ENCODE data around the gene DIS3L2. TPM values are rescaled to one million over a fixed set of nuclear protein-coding genes. Genes with fewer than 3 reads are reported as not detected.

DIS3L2 gene
- total and polyA plus RNA-seq, 2 of the 4 experiments (the other 2 are of a cell fraction): 14.7 to 19.2 TPM

GRCh38 chr2:232028631-232029030 lies 67.1 kb downstream of the DIS3L2 start:
- peaks cover 8% of the 10 kb centered on the region for H3K36me3 ChIP-seq (ENCODE audit: control insufficient read depth, insufficient read depth, low read length)
- no TSS peak for BruUV-seq (replicated peaks)

More at GRCh38 chr2:232028631-232029030, 67.1 kb downstream of the DIS3L2 start:
- H2AFZ ChIP-seq (replicated peaks; ENCODE audit: low read length, poor library complexity): no peak overlapping the region
- H4K91ac ChIP-seq (ENCODE audit: insufficient read depth, low read depth, low read length): no peak overlapping the region
- no peaks in the 10 kb centered on the region for H4K20me1 ChIP-seq (ENCODE audit: insufficient read depth, low read length)
- H3K27me3 ChIP-seq (ENCODE audit: control insufficient read depth, insufficient read depth, low read length): no peaks in the 10 kb centered on the region
- peaks cover 0 to 2% of the 10 kb centered on the region in 2 experiments; a peak in 1 of 4 replicates for H3K79me1 ChIP-seq (ENCODE audit: low read depth in 1 of 2, low read length in 2 of 2)
- no peak overlapping the region for H2BK5ac ChIP-seq (ENCODE audit: low read depth, low read length, poor library complexity, severe bottlenecking)
- no peak overlapping the region for H2BK15ac ChIP-seq (ENCODE audit: low read depth, low read length)
- ATAC-seq (ENCODE audit: low read depth) (no peak), DNase-seq (peak; percentile 10)
- H2AK5ac ChIP-seq (ENCODE audit: low read depth, low read length): no peak overlapping the region
- no peak overlapping the region for H3K23ac ChIP-seq (ENCODE audit: low read depth, low read length)
- no peaks in the 10 kb centered on the region for H3K4me1 ChIP-seq (ENCODE audit: control insufficient read depth, insufficient read depth, low read length)
- in situ Hi-C loops (cut with MboI; ENCODE audit: low sequenced_read_pairs) (no loop called here), dilution Hi-C loops (cut with HindIII; ENCODE audit: low sequenced_read_pairs, unreplicated experiment) (no loop called here), intact Hi-C loops (cut with micrococcal nuclease) (no loop called here)
- H3K14ac ChIP-seq (replicated peaks; ENCODE audit: low read depth, low read length): no peak overlapping the region
- no peaks in the 10 kb centered on the region for H3K9me1 ChIP-seq (ENCODE audit: insufficient read depth, low read length)
- H4K8ac ChIP-seq (ENCODE audit: low read depth in 2 of 2, low read length in 2 of 2): no peak overlapping the region
- ChIA-PET POLR2A (ENCODE audit: unreplicated experiment) (no interaction called here), CTCF (interaction anchor here (1.1 kb wide), 1 partner anchor 12 kb away, joined by 3 read pairs; no protein-coding TSS in a partner anchor)
- no peak overlapping the region for H3K4ac ChIP-seq (ENCODE audit: low read depth, low read length)
- H3K4me2 ChIP-seq (ENCODE audit: low read depth, low read length): no peak overlapping the region
- H4K5ac ChIP-seq (ENCODE audit: low read depth, low read length): no peak overlapping the region
- no peak overlapping the region for H3K18ac ChIP-seq (ENCODE audit: low read depth, low read length)
- no peak overlapping the region for H3K27ac ChIP-seq (ENCODE audit: insufficient read depth, low read length)
- no peak overlapping the region for H2AK9ac ChIP-seq (replicated peaks; ENCODE audit: low read depth, low read length, poor library complexity)
- TF ChIP-seq ELK1 (IDR thresholded peaks at IDR 0.05; ENCODE audit: borderline replicate concordance, low read depth, low read length) (no peak), MAFK (IDR thresholded peaks at IDR 0.05; ENCODE audit: low read depth, low read length) (peak; percentile 42; the same call in 1 of the 2 replicates)
- no peak overlapping the region for H3K56ac ChIP-seq (ENCODE audit: extremely low read depth, insufficient read depth, low read length)
- no peaks in the 10 kb centered on the region for H3K9me3 ChIP-seq (ENCODE audit: control insufficient read depth, insufficient read depth, low read length)
- no peak overlapping the region for H3K9ac ChIP-seq (ENCODE audit: low read depth, low read length)
- no peak overlapping the region for H3K4me3 ChIP-seq (ENCODE audit: insufficient read depth, low read depth, low read length)
- no peak overlapping the region for H2BK20ac ChIP-seq (ENCODE audit: low read depth, low read length)
- no peak overlapping the region for H2BK120ac ChIP-seq (ENCODE audit: low read depth, low read length)
